Chondrocyte (in vitro differentiated cells): ENCODE measurements around the gene PSORS1C1. TPM values are rescaled to one million over a fixed set of nuclear protein-coding genes. Genes with fewer than 3 reads are reported as not detected.
A peak's percentile ranks its signal among the peaks of the same experiment; 100 is the strongest.

Experiments used
- DNase-seq: peaks from one replicate; pipeline ENCODE4 v3.0.0; 2021; ENCODE audit warnings: mixed read lengths, low spot score
- H3K27ac Mint-ChIP-seq: one replicate; pipeline ENCODE4 v1.8.0; 2021; ENCODE audit warnings: mild to moderate bottlenecking, moderate library complexity, mixed read lengths; ENCODE audit not compliant: unreplicated experiment
- H3K27me3 Mint-ChIP-seq: 2 replicates; pipeline ENCODE4 v1.8.0; 2021; ENCODE audit warnings: low read depth, mixed read lengths
- H3K36me3 Mint-ChIP-seq: 2 replicates; pipeline ENCODE4 v1.8.0; 2021; ENCODE audit warnings: low read depth, mixed read lengths
- H3K4me1 Mint-ChIP-seq: 2 replicates; pipeline ENCODE4 v1.8.0; 2021; ENCODE audit warnings: low read depth, mild to moderate bottlenecking, mixed read lengths
- H3K4me3 Mint-ChIP-seq: one replicate; pipeline ENCODE4 v1.8.0; 2021; ENCODE audit warnings: mild to moderate bottlenecking, moderate library complexity, mixed read lengths; ENCODE audit not compliant: unreplicated experiment
- H3K9me3 Mint-ChIP-seq: 2 replicates; pipeline ENCODE4 v1.8.0; 2021; ENCODE audit warnings: low read depth, mixed read lengths
- total RNA-seq: library from RNA; stranded (reverse); gene quantifications from 3 replicates; pipeline ENCODE4 v1.2.1, GENCODE V29; 2021
- TF ChIP-seq, protein P1 (sequence below): fragments of 200-600 bp; sonication (generic); IDR thresholded peaks from 2 replicates; pipeline ENCODE4 v1.5.0; 2021; ENCODE audit warnings: antibody characterized with exemption, mild to moderate bottlenecking, moderate library complexity

Gene PSORS1C1
- total RNA-seq, 1 donor from 2014 or later: 5.5 TPM

DNA sequence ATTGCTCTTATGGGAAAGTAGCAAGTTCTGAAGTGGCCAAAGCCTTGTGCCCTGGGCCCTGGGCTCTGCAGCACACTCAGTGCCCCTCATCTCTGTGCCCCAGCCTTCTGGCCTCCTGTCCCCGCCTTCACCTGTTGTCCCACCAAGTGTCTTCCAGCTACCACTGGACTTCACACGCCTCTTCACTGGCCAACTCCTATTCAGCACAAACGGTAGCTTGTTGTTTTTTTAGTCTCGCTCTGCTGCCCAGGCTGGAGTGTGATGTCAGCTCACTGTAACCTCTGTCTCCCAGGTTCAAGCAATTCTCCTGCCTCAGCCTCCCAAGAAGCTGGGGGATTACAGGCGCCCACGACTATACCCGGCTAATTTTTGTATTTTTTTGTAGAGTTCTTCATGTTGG is 38.2 kb downstream of the PSORS1C1 start:
- Mint-ChIP-seq H3K9me3 (no peaks in the 10 kb centered on the region), H3K4me1 (peaks cover 9% of the 10 kb centered on the region), H3K27ac (no peak overlapping the region), H3K36me3 (peaks cover 1% of the 10 kb centered on the region), H3K4me3 (no peak overlapping the region), H3K27me3 (no peaks in the 10 kb centered on the region)
- TF ChIP-seq, protein P1, sequence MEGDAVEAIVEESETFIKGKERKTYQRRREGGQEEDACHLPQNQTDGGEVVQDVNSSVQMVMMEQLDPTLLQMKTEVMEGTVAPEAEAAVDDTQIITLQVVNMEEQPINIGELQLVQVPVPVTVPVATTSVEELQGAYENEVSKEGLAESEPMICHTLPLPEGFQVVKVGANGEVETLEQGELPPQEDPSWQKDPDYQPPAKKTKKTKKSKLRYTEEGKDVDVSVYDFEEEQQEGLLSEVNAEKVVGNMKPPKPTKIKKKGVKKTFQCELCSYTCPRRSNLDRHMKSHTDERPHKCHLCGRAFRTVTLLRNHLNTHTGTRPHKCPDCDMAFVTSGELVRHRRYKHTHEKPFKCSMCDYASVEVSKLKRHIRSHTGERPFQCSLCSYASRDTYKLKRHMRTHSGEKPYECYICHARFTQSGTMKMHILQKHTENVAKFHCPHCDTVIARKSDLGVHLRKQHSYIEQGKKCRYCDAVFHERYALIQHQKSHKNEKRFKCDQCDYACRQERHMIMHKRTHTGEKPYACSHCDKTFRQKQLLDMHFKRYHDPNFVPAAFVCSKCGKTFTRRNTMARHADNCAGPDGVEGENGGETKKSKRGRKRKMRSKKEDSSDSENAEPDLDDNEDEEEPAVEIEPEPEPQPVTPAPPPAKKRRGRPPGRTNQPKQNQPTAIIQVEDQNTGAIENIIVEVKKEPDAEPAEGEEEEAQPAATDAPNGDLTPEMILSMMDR: no peak
- DNase-seq: no peak

- no peaks in the 10 kb centered on the region for H3K9me3 Mint-ChIP-seq
- TF ChIP-seq, protein P1: no peak
- DNase-seq: no peak
- no peak overlapping the region for H3K4me3 Mint-ChIP-seq
- no peak overlapping the region for H3K27ac Mint-ChIP-seq
- H3K4me1 Mint-ChIP-seq: peaks cover 20% of the 10 kb centered on the region
- peaks cover 1% of the 10 kb centered on the region for H3K36me3 Mint-ChIP-seq
- H3K27me3 Mint-ChIP-seq: no peaks in the 10 kb centered on the region
Observed at GRCh38 chr6:31154436-31154835, 39.8 kb downstream of the PSORS1C1 start.

DNA sequence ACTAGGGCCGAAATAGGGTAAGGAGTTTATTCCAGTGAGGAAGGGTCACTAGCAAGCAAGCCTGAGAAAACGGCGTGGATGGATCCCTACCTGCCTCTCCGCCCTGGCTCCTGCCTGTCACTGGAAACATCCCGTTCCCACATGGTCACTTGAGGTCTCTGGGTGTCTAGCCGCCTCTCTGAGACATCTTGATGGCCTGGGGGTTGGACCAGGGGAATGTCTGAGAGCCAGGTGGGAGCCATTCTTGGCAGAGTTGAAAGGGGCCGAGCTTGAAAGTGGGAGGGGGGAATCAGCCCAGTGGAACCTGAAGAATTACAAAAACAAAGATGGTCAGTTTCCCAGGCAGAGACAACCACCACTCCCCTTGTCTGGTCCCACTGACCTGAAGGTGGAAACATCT is 42.0 kb downstream of the PSORS1C1 start:
- peaks cover 1% of the 10 kb centered on the region for H3K36me3 Mint-ChIP-seq
- TF ChIP-seq, protein P1: no peak
- no peak overlapping the region for H3K27ac Mint-ChIP-seq
- no peaks in the 10 kb centered on the region for H3K27me3 Mint-ChIP-seq
- DNase-seq: no peak
- H3K4me3 Mint-ChIP-seq: no peak overlapping the region
- peaks cover 26% of the 10 kb centered on the region for H3K4me1 Mint-ChIP-seq
- no peaks in the 10 kb centered on the region for H3K9me3 Mint-ChIP-seq

DNA sequence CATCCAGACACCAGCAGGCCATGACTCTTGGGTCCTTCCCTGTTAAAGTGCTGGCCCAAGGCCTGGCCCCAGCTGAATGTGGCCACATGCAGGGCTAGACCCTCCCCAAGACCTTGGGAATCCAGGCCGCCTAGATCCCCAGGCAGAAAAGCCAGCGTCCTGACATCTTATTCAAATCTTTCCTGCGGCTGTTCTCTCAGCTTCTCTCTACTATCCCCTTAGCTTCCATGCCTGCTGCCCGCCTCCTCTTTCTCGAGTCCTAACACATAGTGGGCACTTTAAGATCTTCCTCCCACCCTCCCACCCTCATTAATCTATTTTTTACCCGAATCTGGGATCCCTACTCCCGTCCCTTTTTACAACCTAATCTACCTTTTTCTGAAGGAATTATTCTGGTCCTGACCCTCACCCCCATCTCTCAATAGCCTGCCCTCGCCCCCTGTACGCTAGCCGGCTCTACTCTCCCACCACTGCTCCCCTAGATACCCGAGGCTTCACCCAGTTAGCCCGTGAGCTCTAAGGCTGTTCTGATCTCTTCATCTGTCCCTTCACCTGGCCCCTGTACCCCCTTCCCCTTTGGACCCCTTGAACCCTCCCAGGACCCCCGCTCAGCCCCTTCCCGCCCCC is 43.0 kb downstream of the PSORS1C1 start, which contains the start of gene CCHCR1:
CCHCR1 (minus strand) TSS at position 290 of the 627 bp plus-strand sequence; CDS start at position 88, 202 bp downstream.
- Mint-ChIP-seq H3K27ac (peak within 1 kb of the TSS; percentile 90), H3K4me3 (peak within 1 kb of the TSS; percentile 89), H3K36me3 (peaks cover 1% of the 10 kb centered on the region), H3K27me3 (no peaks in the 10 kb centered on the region), H3K9me3 (no peaks in the 10 kb centered on the region), H3K4me1 (peaks cover 26% of the 10 kb centered on the region)
- TF ChIP-seq, protein P1: no peak
- DNase-seq: no peak

DNA sequence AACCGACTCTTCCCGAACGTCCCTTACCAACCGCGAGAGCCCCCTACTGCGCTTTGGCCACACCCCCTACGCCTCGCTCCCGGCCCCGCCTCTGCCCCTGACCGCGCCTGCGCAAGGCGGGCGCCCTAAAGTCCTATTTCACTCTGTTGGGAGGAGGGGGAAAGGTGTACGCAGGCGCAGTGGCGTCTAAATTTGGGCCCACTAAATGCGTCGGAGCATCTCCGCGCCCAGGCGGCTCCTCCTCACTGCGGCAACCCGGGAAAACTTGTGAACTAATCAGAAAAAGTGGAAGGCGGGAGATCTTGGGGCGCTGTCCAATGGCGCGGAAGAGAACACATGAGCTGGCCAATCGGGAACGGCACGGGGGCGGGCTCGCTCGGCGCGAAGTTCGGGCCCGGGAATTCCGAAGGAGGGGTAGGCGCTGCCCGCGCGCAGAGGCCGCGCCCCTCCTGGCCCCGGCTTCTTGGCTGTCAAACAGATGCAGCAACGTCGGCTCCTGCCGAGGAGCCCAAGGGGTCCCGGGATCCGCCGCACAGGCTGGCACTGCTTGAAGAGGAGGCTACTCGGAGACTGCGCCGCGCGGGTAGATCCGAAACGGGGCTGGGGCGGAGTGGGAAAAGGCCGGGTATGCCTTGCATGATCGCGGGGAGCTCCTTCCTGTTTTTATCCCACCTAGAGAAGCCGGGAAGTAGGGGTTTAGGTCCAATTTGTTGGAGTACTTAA is 43.7 kb downstream of the PSORS1C1 start, which contains the start of gene TCF19:
TCF19 (plus strand) TSS at position 450 of the 723 bp plus-strand sequence. CDS start 881 bp downstream, outside the sequence.
- peak within 1 kb of the TSS; percentile 90 for H3K27ac Mint-ChIP-seq
- no peaks in the 10 kb centered on the region for H3K27me3 Mint-ChIP-seq
- peaks cover 1% of the 10 kb centered on the region for H3K36me3 Mint-ChIP-seq
- H3K4me1 Mint-ChIP-seq: peaks cover 26% of the 10 kb centered on the region
- TF ChIP-seq, protein P1: no peak
- H3K4me3 Mint-ChIP-seq: peak within 1 kb of the TSS; percentile 89
- H3K9me3 Mint-ChIP-seq: no peaks in the 10 kb centered on the region
- peak; percentile 99 for DNase-seq
